ENCODE measurements around the gene LONRF2.
"Not testable (repeated sequence)": the region's sequence is repeated elsewhere in the genome, so short reads cannot be mapped to it uniquely, and the experiment has no call there.

The LONRF2 gene

DNA sequence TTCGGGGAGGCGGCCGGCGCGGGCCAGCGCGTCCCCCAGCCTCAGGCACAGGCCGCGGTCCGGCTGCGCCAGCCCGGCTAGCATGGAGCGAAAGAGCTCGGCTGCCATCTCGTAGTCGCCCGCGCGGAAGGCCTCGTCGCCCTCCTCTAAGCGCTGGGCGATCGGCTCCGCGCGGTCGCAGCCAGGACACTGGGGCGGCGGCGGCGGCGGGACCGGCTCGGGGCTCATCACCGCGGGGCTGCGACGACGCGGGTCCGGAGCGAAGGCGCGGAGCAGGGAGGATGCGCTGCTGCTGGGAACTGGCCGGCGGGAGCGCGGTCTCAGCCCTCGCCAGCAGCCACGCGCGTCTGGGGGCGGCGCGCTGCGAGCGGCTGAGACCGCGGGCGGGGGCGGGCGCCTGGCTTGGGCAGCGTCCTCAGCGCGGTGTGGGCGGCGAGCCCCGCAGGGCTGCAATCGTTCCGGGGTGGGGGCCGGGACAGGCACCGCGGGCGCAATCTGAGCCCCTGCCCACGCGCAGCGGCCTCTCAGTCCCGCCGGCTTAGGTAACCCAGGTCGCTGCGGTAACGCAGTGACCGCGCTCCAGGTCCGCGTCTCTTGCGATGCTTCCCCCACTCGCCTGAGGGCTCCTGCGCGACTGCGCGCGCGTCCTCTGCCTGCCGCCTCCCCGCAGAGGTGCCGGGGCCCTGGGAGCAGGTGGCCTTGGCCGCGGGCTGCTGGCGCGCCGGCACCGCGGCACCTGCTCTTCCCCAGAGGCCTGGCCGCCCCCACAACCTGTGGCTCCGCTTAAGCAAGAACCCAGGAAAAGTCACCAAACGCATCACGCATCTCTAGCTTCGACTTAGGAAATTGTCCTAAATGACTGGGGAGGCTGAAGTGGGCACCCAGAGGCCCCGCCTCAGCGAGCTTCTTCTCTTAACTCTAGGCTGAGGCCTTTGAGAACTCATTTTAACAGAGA, at the start of gene LONRF2:
TSS of gene LONRF2 (minus strand) at position 636 of the 955 bp plus-strand sequence. CDS start at position 228, 408 bp downstream.
- DNase-seq, result peak; percentile 7

DNA sequence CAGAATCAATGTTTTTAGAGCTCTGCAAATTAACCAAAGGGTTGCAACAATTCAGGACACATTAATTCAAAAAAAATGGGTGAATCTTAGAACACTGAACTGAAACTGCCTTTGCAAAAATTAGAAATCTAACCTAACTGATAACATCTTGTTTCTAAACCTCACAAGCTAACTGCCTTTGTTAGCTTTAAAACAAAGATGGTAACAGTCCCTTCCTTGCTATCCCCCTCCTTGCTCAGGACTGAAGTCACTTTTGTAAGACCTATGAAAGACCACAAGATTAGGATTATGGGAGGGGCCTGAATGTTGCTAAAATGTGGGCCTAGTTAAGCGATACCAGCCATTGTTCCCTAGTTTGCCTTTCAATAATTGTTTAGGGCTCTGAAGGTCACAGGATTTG, 44.9 kb upstream of the LONRF2 start:
- no peak for DNase-seq

DNA sequence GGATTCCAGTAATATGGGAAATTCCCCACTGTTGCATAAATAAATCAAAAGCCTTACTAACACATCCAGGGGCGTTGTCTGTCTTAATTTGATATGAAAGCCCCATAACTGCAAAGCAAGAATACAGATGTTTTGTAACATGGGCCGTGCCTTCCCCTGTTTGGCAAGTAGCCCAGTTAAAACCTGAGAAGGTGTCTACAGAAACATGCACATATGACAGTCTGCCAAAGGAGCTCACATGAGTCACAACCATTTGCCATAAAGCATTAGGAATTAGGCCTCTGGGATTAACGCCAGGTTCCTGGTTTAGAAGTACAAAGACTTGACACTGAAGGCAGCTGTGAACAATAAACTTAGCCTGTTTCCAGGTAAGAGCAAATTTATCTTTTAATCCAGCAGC, 43.1 kb upstream of the LONRF2 start:
- DNase-seq, result peak; percentile 69

DNA sequence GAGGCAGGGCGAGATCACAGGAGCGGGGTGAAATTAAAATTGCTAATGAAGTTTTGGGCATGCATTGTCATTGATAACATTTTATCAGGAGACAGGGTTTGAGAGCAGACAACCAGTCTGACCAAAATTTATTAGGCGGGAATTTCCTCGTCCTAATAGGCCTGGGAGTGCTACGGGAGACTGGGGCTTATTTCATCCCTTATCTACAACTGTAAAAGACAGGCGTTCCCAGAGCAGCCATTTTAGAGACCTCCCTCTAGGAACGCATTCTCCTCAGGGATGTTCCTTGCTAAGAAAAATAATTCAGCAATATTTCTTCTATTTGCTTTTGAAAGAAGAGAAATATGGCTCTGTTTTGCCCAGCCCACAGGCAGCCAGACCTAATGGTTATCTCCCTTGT, 40.0 kb upstream of the LONRF2 start:
- not testable (repeated sequence) for DNase-seq

DNA sequence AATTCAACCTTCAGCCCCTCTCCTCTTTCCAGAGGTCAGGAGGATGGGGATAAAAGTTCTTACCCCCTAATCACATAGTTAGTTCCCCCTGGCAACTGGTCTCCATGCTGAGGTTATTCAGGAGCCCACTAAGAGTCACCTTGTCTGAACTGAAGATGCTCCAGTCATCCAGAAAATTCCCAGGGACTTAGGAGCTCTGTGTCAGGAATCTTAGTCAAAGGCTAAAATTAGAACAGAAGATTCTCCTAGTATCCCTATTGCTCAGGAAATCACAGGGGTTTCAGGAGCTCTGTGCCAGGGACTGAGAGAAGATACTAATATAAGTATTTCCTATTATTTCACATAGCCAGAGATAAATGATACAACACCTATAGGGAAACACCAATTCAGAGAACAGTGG, 37.3 kb upstream of the LONRF2 start:
- DNase-seq, result no peak

DNA sequence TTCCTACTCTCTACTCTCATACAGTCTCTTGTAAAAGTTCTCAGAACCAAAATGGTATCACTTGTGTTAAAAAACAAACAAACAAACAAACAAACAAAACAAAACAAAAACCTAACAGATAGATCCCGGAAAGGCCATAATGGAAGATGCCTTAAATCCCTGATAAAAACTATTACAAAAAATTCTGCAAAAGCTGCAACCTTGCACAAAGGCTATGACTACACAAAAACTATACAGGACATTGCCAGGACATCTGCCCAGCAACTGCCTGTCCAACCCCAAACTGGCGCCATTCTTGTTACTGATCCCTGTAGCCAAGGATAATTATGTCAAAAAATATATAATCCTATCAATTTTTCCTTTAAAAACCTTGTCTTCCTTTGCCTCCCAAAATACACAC, 36.3 kb upstream of the LONRF2 start:
- DNase-seq, result no peak

DNA sequence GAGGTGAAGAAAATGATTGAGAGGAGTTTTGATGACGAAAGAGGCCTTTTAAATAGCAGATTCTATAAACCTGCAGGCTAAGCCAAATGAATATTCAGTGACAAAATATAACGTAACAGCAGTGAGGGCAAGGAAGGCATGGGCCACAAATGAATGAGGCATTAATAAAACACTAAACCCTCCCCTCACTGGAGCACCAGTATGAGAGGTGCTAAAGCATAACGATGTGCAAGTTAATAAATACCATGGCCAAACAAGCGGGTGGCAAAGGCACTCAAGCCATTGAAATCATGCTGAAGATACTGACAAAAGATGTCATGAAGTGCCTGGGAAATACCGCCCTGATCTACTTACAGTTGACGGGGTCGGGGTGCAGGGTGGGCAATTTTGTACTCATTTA, 30.2 kb upstream of the LONRF2 start:
- DNase-seq, result no peak

DNA sequence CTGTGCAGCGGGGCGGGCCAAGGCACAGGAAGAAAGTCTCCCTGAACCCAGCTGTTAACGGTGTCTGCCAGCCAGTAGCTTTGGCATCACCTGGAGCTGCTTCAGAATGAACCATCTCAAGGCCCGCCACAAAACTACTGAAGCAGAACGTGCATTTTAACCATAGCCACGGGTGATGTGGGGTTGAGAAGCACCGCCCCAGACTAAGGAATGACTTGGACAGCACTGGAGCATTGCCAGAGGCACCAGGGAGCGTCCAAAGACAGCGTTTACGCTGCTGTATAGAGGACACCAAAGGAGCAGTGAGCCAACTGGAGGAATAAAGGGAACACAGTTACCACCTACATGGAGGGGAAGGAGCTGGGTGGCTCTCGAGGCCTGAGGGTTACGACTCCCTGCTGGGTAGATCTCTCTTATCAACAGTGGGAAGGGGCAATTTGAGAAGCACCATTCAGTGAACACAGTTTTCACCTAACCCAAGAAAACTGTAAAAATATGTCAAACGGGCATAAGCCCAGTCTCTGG, 28.4 kb upstream of the LONRF2 start:
- DNase-seq, result no peak

DNA sequence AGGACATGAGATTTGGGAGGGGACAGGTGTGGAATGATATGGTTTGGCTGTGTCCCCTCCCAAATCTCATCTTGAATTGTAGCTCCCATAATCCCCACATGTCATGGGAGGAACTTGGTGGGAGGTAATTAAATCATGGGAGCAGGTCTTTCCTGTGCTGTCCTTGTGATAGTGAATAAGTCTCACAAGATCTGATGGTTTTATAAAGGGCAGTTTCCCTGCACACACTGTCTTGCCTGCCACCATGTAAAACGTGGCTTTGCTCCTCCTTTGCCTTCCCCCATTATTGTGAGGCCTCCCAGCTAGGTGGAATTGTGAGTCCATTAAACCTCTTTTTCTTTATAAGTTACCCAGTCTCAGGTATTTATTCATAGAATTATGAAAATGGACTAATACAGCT, 22.8 kb upstream of the LONRF2 start:
- DNase-seq, result not testable (repeated sequence)

DNA sequence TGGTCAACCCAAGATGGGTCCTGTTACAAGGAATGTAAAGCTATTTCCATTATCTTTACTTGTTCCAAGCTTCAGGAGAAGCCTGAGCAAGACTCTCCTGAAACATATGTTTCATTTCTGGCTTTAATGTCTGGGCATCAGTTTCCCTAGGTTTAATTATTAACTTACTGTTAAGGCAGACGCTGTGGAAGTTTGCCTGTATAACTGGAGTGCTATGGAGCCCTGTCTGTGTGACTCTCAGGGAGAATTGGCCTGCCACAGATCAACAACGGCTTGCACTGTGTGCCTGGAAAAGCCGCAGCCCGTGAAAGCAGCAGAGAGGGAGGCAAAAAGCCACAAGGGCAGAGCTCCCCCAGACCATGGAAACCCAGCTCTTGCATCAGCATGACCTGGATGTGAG, 22.1 kb upstream of the LONRF2 start:
- no peak for DNase-seq

DNA sequence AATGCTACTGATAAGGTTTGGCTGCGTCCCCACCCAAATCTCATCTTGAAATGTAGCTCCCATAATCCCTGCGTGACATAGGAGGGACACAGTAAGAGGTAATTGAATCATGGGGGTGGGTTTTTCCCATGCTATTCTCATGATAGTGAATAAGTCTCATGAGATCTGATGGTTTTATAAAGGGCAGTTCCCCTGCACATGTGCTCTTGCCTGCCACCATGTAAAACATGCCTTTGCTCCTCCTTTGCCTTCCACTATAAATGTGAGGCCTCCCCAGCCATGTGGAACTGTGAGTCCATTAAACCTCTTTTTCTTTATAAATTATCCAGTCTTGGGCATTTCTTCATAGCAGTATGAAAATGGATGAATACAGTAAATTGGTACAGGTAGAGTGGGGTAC, 20.2 kb upstream of the LONRF2 start:
- not testable (repeated sequence) for DNase-seq

DNA sequence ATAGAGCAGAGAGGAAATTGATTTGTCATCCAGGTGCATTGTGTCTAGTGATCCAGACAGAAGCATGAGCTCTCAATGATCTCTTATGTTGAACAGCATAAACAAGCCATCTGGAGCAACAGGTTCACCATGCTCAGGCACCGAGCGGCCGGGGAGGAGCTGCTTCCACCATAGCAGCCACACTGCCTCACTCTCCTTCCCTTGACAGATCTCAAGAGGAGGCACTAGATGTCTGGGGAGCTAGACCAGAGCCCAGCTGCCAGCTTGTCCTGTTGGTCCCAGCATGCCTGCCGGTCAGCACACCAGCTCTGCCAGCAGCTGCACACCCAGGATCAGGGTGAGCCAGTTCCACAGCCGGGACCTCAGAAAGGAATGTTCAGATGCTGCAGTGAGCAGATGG, 17.5 kb upstream of the LONRF2 start:
- DNase-seq, result no peak

DNA sequence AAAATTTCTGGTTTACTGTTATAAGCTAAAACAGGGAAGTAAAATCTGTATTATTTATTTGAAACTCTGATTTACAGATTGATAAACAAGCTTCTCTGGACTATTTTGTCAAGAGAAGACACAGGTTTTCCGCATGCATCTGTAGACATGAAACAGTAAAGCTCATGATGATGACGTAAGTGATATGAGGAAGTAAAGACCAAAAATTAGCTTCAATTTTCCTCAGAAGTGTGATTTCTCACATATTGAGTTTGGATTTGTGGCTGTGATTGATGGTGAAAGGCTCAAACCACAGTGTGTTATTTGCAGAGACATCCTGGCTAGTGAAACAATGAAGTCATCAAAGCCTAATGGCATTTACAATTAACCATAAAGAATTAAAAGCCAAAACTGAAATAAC, 12.6 kb upstream of the LONRF2 start:
- no peak for DNase-seq

DNA sequence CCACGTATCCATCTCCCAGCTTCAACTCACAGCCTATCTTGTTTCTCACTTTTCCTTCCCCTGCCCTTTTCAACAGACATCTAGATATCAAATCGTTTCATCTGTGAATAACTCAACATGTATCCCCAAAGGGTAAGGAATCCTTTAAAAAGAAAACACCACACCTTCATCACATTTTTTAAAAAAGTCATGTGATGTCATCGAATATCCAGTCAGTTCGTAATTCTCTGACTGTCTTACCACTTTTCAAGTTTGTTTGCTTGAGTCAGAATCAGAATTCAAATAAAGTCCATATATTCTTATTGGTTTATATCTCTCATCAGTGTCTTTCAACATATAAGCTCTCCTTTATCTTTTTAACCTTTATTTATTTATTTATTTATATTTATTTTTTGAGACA, 5.4 kb upstream of the LONRF2 start:
- DNase-seq, result no peak

DNA sequence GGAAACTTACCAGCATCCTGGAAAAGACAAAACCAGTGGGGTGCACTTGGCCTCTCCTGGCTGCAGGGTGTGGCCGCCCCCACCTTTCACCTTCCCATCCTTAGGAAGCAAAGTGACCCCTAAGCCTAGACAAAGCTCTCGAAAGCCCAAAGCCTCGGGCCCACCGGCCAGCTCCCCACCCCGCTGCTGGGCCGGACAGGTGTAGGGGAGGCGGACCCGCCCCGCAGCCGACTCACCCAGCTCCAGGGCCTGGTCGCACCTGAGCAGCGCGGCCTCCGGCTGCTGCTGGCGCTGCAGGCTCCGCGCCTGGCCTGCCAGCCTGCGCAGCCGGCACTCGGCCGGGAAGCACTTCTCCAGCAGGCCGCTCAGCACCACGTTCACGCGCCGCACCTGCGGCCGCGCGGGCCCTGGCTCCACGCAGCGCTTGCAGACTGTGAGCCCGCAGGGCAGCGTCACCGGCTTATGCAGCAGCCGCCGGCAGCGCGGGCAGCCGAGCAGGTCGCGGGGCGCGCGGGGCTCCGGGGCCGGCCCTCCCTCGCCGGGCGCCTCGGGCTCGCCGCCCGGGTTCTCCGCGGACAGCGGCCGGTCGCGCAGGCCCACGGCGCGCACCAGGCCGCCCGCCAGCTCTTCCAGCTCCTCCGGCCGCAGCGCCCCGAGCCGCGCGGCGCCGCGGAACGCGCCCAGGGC, 979 bp downstream of the LONRF2 start:
- DNase-seq, result peak; percentile 12

DNA sequence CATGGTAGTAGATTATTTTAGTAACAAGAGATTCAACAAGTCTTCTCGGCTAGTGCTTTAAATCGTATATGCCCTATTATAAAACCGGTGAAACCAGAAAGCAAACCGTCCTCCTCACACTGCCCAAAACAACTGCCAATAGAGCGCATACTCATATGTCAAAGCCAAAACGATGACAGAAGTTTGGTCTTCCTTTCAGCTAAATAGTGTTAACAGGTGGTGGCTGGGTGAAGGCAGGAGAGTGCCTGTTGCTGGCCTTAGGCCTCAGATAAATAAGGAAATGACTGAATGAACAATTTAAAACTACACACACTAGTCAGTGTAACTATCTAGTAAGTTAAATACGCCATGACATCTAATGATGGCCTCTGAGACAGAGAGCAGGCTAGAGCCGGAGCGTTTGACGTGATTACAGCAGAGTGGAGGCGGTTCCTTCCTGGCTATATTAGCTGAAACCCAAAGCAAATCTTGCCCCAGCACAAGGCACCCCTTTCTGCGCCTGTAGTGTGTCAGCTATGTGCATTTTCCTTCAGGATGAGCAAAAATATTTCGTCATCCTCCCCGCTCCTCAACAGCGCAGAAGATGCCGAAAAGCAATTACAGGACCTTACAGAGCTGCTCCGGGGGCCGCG, 1.6 kb downstream of the LONRF2 start:
- DNase-seq, result no peak

DNA sequence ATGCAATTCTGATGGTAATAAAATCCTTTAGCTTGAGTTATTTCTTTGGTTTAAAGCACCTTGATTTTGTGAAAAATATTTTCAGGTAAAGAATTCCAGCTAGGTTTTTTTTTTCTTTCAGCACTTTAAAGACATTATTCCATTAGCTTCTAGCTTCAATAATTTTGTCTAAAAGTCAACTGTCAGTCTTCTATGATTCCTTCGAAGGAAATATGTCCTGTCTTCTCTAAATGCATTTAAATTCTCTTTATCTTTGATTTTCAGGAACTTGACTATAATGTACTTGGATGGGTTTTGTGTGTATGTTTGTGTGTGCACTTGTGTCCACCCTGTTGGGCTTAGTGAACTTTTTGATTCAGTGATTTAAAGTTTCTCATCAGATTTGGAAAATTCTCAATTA, 4.7 kb downstream of the LONRF2 start:
- DNase-seq, result no peak

DNA sequence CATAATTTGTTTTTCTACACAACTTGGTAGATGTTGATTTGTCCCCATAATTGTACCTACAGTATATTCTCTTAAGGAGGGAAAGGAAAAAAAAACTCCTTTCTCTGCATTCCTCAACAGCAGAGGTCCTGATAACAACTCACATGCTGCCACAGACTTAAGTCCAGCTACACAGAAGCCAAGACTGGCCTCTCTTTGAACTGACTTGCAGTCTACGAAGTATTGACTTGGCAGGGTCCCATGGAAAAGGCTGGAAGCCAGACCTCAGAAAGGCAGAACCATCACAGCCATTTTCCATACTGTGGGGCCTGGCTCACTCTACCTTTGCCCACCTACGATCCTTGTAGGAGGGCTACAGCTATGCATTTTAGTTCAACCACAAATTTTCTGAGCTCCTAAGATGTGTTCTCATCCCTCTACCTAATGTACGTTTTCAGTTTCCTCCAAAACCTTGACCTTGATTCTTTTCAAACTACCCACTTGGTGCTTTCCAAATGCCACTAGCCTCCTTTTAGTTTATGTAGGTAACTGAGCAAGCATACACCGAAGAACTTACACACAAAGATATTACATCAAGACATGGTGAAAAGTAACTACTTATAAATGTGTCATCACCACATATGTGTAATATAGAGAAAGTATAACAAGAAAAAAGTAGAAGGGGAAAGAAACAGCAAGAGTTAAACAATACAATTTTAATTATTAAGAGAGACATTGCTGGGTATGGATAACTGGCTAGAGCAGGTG, 12.2 kb downstream of the LONRF2 start:
- DNase-seq, result no peak

DNA sequence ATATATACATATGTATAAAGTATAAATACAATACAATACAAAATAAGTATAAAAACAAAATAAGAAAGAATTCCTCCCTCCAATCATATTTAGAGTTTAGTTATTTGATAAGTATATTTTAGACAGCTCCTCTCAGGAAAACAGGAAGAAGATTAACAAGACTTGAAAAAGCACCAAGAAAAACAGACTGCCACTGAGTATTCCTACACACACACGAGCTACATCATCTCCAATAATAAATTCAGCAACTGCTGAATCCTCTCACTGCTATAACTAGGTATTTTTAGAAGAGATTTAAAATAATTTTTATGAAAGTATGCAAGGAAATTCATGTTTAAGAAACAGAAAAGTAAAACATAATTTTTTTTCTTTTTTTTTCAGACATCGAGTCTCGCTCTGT, 13.0 kb downstream of the LONRF2 start:
- DNase-seq, result no peak

DNA sequence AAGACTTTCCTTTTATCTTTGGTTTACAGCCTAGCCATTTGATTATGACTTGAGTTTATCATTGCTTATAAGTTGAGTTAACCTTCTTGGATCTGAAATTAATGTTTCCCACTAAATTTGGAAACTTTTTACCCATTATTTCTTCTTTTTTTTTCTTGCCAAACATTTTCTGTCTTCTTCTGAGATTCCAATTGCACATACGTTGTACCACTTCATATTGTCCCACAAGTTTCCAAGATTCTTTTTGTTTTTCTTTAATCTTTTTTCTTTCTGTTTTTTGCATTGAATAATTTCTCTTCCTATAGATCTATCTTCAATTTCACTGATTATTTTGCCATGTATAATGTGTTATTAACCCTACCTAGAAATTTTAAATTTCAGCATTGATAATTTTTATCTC, 18.6 kb downstream of the LONRF2 start:
- DNase-seq, result no peak

DNA sequence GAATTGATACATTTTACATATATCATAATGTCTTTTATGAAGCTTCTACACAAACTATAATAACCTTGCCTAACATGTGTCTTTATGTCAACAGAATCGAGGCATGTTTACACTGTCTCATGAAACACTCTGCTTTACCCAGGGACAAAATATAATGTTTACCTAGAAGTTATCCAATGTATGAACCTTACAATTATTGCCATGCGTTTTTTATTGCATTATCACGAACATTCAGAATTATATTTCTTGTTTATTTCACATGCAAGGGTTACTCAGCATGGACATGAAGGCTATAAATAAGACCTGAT, 19.8 kb downstream of the LONRF2 start:
- DNase-seq, result no peak

DNA sequence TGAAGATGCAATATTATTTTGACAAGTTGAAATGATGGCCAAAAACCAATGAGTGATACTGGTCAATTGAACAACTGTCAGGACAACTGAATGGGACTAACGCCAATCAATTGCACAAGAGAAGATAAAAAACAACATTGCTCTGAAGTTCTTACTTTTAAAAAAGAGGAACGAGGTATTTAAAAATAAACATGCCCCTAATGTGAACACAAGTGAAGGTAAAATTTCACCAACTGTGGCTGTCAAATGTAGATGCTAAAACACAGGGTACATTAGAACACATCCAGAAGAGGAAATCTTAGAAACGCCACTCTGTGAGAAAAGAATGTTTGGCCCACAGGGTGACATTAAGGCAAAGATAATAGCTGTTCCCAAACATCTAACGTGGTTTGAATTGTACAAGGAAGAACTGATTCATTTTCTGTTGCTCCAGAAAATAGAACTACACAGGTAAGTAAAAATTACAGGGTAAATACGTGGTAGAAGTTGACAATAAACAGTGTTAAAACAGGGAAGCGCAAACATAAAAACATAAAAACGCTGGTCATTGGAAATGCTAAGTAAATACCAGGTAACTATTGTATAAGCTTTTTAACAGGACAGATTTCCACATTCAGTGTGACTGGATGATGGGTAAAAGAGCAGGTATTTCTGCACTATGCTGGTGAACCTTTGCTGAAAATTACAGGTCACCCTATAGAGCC, 20.3 kb downstream of the LONRF2 start:
- DNase-seq, result no peak

Data from EL (cell line).